Activated naive CD4-positive, alpha-beta T cell treated with anti-CD3 and anti-CD28 coated beads, Interleukin-2, amount 50 U/mL, for 16 hours (primary cell): ENCODE results near the gene CCL15.
"Not testable (repeated sequence)": the region's sequence is repeated elsewhere in the genome, so short reads cannot be mapped to it uniquely, and the experiment has no call there.

Experiments
- DNase-seq: peaks from one replicate; pipeline ENCODE4 v3.0.0-alpha.2; 2020

The CCL15 gene, protein sequence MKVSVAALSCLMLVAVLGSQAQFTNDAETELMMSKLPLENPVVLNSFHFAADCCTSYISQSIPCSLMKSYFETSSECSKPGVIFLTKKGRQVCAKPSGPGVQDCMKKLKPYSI

DNA sequence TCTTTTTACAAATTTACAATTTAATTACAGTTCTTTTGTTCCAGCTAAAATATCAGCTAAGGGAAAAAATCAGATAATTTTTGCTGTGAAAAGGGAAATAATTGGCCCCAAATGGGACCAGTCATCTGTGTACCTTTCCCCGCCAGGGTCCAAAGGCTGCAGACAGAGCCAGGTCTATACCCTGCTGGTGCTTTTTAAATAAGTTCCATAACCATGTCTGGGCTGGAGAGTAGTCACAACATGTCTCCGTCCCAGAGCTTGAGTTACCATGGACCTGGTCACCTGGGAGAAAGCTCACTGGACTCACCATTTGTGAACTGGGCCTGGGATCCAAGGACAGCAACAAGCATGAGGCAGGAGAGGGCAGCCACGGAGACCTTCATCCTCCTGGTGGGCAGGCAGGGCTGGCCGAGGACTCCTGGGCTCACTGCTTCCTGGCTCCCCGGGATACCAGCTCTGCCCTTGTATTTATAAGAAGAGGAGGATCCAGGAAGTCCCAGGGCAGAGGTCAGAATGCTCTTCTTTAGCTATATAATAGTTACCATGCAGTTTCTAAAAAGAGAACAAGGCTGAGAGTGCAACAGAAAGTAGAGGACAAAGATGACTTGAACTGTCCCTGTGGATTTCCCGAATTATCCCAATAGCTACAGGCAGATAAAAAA, at the start of gene CCL15:
Gene CCL15, minus strand, starts transcription at position 444 of the 662 bp plus-strand sequence. Its CDS starts 61 bp downstream, at position 383.
- DNase-seq, result no peak

DNA sequence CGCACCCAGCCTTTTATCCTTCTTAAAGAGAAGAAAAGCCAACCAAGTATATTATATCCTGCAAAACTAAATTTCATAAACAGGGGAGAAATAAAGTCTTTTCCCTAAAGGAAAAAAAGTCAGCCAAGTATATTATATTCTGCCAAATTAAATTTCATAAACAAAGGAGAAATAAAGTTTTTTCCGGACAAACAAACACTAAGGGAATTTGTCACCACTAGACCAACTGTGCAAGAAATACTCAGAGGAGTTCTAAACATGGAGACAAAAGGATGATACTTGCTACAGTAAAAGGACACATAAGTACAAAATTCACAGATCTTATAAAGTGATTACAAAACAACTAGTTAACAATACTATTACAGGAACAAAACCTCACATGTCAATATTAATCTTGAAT, 48.3 kb upstream of the CCL15 start:
- DNase-seq, result no peak

DNA sequence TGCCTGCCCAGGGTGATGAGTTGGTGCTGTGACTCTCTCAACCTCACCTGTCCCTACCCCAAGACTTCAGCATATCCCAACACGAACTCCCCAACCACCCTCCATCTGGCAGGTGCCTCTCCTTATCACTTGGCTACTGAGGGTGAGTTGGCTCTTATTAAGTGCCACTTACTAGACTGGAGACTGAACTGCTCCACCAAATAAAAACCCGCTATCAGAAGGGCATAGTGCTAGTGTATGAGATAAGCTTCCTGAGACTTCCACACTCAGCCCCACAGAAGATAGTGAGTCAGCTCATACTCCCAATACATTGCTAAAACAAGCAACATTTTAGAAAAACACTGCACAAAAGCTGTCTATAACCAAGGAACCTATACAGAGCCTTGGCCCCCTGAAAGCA, 46.7 kb upstream of the CCL15 start:
- no peak for DNase-seq

DNA sequence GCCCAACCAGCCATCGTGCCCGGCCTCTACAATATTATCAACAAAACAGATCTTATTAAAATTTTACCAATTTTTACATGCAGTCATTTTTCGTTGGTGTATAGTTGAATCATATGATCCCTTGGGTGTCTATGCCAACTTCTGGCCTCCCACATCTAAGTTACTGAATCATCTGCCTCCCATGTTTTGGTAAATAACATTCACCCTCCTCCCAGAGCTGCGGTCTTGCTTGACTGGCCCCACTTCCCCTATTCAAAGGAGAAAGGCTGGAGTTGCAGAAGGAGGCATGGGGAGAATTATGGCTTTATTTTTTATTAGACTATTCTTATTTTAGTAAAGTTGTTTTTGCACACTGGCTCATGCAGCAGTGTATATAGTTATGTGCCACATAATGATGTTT, 34.9 kb upstream of the CCL15 start:
- DNase-seq, result no peak

DNA sequence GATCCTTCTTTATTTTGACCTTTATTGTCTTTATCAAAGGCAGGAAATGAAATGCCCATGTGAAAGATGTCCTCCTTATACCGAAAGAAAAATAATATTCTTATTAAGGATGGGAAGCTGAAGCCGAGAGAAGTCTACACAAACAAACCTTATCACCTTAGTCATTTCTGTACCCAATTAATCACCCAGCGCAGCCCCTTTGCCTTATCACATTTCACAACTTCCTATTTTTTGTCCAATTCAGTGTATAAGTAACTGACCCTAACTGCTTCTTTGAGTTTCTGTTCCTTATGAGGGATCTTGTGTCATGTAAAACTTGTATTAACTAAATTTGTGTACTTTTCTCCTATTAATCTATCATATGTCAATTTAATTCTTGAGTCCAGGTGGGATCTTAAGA, 32.8 kb upstream of the CCL15 start:
- DNase-seq, result no peak

DNA sequence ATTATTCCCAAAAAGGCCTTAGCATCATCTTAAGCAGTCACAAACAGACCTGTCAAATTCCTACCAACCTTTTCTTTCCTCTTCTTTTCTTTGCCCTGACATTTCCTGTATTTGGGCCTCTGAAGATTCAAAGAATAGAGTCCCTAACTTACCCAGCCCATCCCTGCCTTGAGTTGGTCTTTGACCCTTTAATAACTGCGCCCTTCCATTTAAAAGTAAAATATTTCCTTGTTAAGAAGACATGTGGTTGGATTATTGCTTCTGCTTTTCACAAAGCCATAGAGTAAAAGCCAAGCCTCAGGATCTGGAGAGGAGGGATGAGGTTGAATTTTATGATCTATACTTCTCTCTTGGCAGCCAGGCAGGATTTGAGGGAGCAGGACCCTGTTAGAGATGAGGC, 29.6 kb upstream of the CCL15 start:
- DNase-seq, result no peak

DNA sequence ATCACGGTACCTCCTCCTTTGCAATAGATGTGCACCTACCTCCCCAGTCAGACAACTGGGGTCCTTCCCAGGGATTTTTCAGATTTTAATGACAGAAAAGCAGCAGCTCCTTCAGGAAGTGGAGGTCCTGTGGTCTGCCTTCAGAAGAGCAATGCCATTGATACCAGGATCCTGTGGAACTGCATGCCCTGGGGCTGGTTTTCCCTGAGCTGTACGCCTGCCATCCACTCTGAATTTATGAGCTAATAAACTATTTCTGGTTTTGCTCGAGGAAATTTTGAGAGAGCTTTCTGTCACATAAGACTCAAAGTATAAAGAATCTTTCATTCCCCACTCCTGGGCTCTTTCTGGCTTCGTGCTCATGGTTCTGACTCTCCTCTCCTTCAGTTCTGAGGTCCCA, 26.4 kb upstream of the CCL15 start:
- DNase-seq, result no peak

DNA sequence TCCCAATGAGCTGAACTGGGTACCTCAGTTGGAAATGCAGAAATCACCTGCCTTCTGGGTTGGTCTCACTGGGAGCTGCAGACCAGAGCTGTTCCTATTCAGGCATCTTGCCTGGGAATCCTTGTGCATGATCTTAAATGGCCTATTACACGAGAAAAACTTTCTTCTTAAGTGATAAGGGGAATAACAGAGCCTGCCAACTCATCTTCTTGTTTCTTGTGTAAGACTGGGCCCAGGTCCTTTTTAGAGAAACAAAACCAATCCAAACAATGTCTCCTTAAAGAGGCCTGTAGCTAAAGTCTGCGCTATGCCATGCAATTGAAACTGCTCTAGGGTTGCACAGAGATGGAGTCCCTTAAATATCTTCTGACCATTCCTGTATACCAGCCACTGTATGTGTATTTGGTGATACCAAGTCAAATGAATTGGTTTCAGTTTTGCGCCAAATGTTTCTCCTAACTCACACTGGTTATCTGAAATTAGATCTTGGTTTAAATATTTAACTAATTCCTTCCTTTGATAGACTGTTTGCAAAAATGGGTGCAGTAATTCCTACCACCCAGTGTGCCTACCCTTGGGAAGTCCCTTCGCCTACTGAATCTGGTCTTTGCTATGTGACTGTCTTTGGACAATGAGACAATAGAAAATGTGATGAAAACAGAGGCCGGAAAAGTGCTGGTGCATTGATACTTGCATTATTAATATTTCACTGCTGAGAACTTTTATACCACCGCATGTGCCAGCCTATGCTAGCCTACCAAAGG, 22.9 kb upstream of the CCL15 start:
- no peak for DNase-seq

DNA sequence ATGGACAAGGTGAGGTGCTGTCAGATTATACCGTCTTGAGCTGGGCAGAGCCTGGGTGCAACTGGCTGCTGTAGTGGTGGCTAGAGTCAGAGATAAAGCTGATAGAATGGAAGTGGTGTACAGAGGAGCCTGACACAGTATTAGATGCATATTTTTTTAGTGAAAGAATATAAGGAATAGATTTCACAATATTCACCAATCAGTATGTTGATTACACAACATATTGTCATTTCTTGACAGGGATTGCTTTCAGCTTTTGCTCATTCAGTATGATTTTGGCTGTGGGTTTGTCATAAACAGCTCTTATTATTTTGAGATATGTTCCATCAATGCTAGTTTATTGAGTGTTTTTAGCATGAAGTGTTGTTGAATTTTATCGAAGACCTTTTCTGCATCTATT, 18.1 kb upstream of the CCL15 start:
- DNase-seq, result no peak

DNA sequence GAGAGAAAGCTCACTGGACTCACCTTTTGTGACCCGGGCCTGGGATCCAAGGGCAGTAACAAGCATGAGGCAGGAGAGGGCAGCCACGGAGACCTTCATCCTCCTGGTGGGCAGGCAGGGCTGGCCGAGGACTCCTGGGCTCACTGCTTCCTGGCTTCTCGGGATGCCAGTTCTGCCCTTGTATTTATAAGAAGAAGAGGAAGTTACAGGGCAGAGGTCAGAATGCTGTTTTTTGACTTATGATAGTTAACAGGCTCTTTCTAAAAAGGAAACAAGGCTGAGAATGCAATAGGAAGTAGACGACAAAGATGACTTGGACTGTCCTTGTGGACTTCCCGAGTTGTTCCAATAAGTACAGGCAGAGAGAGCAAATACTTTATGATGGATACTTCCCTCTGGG, 16.4 kb upstream of the CCL15 start, which contains the start of gene CCL23:
Gene CCL23, minus strand, starts transcription at position 174 of the 400 bp plus-strand sequence. Its CDS starts 75 bp downstream, at position 99.
- no peak for DNase-seq

DNA sequence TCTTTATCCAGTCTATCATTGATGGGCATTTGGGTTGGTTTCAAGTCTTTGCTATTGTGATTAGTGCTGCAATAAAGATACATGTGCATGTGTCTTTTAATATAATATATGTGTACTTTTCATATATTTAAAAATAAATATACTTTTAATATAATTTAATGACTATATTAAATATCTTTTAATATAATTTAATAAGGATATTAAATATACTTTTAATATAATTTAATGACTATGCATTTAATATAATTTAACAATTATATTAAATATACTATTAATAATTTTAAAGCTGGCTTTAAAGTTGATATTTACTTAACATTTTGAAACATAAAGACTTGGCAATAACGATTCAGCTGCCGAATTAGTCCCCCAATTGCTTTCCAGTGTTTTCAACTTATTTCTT, 15.2 kb upstream of the CCL15 start:
- no peak for DNase-seq

DNA sequence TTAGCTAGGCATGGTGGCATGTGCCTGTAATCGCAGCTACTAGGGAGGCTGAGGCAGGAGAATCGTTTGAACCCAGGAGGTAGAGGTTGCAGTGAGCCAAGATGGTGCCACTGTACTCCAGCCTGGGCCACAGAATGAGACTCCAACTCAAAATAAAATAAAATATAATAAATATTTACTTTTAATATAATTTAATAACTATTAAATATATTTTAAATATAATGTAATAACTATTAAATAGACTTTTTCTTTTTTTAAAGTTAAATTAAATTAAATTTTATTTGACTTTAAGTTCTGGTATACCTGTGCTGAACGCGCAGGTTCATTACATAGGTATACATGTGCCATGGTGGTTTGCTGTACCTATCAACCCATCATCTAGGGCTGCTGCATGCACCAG, 14.5 kb upstream of the CCL15 start:
- DNase-seq, result not testable (repeated sequence)

DNA sequence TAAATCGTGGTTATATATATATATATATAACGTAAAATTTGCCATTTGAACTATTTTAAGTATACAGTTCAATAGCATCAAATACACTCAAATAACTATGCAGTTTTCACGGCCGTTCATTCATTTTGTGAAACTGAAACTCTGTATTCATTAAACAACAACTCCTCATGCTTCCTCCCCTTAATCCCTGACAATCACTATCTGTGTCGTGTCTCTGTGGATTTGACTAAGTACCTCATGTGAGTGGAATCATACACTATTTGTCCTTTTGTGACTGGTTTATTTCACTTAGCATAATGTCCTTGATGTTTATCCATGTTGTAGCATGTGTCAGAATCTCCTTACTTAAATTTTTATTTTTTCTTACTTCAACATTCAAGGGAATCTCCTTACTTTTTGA, 13.6 kb upstream of the CCL15 start:
- no peak for DNase-seq

DNA sequence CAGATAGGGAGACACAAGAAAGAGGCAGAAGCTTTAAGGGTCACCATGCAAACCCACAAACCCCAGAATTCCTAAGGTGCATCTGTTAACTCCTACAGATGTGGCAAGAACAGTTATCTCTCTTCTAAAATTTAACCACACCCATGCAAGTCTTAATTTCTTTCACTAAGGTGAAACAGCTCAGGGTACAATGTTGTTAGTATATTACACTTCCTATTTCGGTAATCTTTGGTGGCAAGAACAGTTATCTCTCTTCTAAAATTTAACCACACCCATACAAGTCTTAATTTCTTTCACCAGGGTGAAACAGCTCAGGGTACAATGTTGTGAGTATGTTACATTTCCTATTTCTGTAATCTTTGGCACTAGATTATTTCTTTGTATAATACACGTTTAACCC, 9.8 kb upstream of the CCL15 start:
- DNase-seq, result no peak

DNA sequence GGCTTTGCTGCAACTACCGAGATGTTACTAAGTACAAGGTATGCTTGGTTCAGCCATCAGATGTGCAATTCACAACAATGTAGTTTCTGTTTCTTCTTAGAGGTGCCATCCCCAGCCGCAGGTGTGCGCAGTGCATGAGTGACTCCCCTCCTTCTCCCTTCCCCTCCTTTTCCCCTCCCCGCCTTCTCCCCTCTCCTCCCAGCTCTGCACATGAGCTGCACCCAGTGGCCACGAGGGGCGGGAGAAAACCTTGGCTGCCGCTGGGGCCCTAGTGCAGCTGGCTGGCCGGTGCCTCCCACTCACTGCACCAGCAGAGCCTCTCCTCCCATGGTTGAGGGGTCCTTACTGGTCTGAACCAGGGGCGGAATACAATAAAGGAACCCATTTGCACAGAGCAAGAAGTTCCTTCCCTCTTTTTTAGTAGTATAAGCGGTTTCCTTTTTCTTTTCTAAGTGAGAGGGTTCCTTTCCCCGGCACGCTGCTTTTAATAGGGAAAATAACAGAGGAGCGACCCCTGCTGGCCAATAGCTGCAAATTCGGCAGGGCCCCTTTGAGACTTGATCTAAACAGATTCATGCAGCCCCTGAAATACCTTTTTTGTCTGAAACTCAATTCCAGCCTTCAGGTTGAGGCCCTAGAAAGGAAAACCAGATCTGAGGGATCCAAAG, 7.8 kb upstream of the CCL15 start:
- DNase-seq, result no peak

DNA sequence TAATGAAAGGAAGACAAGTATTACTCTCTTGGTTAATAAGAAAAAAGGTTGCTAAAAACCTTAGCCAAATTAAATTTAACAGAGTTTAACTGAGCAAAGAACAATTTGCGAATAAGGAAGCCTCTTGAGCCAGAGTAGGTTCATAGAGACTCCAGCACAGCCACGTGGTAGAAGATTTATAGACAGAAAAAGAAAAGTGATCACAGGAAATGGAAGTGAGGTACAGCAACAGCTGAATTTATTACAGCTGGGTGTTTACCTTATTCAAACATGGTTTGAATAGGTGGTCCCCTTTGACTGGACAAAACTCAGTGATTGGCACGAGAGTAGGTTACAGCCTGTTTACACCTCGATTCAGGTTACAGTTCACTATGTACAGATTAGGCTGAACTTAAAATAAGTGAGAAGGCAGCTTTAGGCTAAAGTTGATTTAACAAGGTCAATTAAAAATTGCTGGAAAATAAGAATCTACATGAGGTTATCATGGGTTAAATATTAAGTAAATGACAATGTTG, 3.3 kb upstream of the CCL15 start:
- DNase-seq, result no peak

DNA sequence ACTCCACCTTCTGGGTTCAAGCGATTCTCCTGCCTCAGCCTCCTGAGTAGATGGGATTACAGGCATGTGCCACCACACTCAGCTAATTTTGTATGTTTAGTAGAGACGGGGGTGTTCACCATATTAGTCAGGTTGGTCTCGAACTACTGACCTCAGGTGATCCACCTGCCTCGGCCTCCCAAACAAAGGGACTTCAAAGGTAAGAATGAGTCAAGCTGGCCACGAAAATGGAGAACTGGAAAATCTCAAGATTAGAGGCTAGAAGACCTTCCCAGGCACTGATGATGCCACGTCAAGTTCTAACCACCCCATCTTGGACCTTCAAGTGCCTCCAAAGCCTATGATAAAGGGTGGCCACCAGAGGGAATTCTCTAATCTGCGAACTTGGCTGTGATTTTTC, 1.3 kb upstream of the CCL15 start:
- no peak for DNase-seq

DNA sequence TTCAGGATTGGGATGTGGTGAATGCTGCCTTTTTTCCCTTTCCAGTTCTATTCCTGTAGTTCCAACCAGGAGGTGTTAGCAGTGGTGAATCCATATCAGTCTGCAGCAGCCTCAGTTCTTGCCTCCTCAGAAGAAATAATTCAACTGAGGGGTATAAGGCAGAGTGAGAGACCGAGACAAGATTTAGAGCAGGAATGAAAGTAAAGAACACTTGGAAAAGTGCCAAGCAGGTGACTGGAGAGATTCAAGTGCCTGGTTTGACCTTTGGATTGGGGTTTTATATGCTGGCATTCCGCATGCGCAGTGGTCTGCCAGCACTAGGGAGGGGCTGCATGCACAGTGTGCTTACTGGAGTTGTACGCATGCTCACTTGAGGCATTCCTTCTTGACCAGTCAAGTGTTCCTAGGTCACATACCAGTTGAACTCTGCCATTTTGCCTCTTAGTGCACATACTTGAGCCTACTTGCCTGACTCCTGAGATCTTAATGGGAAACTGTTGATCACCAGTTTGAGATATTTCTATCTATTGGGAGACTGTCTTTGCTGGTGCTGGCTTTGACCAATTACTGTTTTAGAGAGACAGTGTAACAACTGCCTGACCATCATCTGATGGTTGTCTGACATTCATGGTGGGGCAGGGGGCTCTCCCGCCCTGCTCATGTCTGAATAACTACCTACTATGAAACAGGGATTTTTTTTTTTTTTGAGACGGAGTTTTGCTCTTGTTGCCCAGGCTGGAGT, 680 bp upstream of the CCL15 start:
- no peak for DNase-seq

DNA sequence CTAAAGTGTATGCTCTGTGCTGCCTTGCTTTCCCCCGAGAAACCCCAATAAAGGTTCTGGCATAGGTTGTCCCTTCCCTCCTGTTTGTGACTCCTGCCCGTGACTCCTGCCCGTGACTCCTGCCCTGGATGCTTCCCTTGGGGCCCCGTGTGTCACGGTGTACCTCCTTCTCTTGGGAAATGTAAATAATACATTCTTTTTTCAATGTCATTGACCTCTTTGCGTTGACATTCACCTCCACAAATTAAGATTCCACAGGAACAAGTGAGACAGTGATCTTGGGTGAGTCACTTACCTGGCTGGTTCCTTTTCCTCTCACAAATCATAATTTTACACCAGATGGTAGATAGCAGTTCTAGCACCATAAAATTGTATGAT, 632 bp downstream of the CCL15 start:
- DNase-seq, result no peak

DNA sequence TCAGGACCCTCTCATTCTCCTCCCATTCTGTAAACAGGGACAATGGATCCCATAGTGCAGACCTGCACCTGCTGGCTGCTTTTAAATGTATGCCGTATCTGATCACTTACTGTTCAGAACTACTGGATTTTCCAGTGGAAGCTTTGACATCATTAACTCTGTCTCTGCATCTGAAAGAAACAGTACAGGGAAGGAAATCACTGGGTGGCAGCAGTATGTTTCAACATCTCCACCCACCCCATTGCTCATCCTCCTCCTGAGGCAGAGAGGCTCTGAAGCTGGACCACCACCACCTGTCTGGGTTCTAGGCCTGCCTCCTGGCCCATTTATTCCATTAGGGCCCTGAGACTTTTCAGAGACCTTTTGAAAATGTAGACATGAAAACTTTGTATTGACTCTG, 2.6 kb downstream of the CCL15 start:
- DNase-seq, result no peak

DNA sequence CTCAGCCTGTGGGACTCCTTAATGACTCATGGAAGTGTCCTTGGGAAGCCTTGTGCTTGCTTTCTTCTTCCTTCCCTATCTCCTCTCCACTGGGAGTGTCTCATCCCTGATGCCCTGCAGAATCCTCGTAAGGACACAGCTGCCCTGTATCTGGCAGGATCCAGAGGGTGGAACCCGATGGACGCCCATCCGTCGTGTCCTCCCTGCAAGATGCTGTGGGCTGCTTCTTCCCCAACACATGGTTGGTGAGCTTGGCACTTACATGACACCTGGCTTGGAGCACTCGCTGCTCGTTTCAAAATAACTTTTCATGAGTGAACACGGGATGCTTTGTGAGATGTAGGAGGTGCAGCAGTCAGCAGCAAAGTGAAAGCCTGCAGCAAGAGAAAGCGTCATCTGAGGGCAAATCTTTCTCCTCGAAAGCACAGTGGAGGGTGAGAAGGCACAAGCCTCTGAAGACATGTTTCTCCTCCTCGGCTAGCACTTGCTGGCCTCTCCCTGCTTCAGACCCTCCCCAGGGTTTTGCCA, 3.3 kb downstream of the CCL15 start:
- no peak for DNase-seq

DNA sequence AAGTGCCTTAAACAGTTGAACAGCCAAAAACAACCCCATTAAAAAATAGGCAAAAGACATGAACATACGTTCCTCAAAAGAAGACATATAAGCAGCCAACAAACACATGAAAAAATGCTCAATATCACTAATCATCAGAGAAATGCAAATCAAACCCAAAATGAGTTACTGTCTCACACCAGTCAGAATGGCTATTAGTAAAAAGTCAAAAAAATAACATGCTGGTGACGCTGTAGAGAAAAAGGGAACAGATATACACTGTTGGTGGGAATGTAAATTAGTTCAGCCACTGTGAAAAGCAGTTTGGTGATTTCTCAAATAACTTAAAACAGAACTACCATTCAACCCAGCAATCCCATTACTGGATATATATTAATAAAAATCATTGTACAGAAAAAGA, 6.0 kb downstream of the CCL15 start:
- DNase-seq, result not testable (repeated sequence)

DNA sequence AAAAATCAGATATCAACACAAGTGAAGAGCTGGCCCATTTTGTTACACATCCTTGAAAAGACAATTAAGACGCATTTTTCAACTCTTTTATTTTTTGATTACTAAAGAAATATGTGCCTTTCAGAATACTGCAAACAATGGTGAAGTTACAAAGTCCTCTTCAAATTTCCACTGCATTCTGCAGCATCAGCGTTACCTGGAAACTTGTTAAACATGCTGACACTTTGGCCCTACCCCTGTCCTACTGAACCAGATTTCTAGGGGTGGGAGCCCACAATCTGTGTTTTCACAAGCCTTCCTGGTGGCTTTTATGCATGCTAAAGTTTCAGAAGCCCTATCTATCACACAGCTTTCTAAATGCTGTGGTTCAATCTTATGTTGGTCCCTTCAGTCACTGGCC, 10.3 kb downstream of the CCL15 start:
- DNase-seq, result no peak
